GM18861 (cell line): ENCODE data around the gene CCKAR.

Source experiments
- ATAC-seq: cut with Tn5 transposase; IDR thresholded peaks from one replicate; pipeline ENCODE4 v1.9.1; 2021; ENCODE audit not compliant: unreplicated experiment

CCKAR gene

GRCh38 chr4:26459756-26460530, 30.3 kb downstream of the CCKAR start:
- no peak for ATAC-seq

- peak; percentile 88 for ATAC-seq
Measured at GRCh38 chr4:26459054-26459755, 31.1 kb downstream of the CCKAR start.

GRCh38 chr4:26458157-26458561, 32.1 kb downstream of the CCKAR start:
- ATAC-seq, result no peak

GRCh38 chr4:26457412-26457811, 32.9 kb downstream of the CCKAR start:
- no peak for ATAC-seq

- ATAC-seq, result no peak
Measured at GRCh38 chr4:26455571-26455970, 34.7 kb downstream of the CCKAR start.

- no peak for ATAC-seq
Measured at GRCh38 chr4:26454961-26455360, 35.3 kb downstream of the CCKAR start.

GRCh38 chr4:26452565-26453531, 37.4 kb downstream of the CCKAR start:
- no peak for ATAC-seq

- no peak for ATAC-seq
Measured at GRCh38 chr4:26451597-26451996, 38.7 kb downstream of the CCKAR start.

- no peak for ATAC-seq
Measured at GRCh38 chr4:26450418-26450817, 39.9 kb downstream of the CCKAR start.

GRCh38 chr4:26447378-26447777, 42.9 kb downstream of the CCKAR start:
- ATAC-seq, result no peak

- no peak for ATAC-seq
Measured at GRCh38 chr4:26441771-26442170, 48.5 kb downstream of the CCKAR start.

- ATAC-seq, result no peak
Measured at GRCh38 chr4:26441102-26441501, 49.2 kb downstream of the CCKAR start.

GRCh38 chr4:26434030-26434639, 56.1 kb downstream of the CCKAR start:
- ATAC-seq, result no peak

- ATAC-seq, result no peak
Measured at GRCh38 chr4:26433556-26433955, 56.7 kb downstream of the CCKAR start.

GRCh38 chr4:26432419-26432818, 57.9 kb downstream of the CCKAR start:
- no peak for ATAC-seq

GRCh38 chr4:26431461-26432180, 58.7 kb downstream of the CCKAR start:
- ATAC-seq, result no peak
